Body of pancreas (tissue), 4 donors: ENCODE data around the gene SPRED1.

Source experiments
- POLR2A ChIP-seq, 3 donors: fragments of 450-650 bp; IDR thresholded peaks; one replicate each; pipeline ENCODE4 v1.6.1; 2016; ENCODE audit warnings: antibody characterized with exemption in 3 of 3, mild to moderate bottlenecking in 2 of 3
- TF ChIP-seq, protein P1 (sequence below), 7 experiments: fragments of 450-650 bp in 4 of 7; fragments of 200-600 bp in 3 of 7; sonication (generic) in 3 of 7; IDR thresholded peaks; one replicate each; pipeline ENCODE4 v1.5.1; 2016 to 2019; ENCODE audit warnings: antibody characterized with exemption in 7 of 7

GRCh38 chr15:38267421-38268022 is 14.9 kb downstream of the SPRED1 start:
- TF ChIP-seq, protein P1, sequence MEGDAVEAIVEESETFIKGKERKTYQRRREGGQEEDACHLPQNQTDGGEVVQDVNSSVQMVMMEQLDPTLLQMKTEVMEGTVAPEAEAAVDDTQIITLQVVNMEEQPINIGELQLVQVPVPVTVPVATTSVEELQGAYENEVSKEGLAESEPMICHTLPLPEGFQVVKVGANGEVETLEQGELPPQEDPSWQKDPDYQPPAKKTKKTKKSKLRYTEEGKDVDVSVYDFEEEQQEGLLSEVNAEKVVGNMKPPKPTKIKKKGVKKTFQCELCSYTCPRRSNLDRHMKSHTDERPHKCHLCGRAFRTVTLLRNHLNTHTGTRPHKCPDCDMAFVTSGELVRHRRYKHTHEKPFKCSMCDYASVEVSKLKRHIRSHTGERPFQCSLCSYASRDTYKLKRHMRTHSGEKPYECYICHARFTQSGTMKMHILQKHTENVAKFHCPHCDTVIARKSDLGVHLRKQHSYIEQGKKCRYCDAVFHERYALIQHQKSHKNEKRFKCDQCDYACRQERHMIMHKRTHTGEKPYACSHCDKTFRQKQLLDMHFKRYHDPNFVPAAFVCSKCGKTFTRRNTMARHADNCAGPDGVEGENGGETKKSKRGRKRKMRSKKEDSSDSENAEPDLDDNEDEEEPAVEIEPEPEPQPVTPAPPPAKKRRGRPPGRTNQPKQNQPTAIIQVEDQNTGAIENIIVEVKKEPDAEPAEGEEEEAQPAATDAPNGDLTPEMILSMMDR (IDR thresholded peaks at IDR 0.05), result no peak
- no peak for TF ChIP-seq POLR2A (IDR thresholded peaks at IDR 0.05)
